Activated naive CD4-positive, alpha-beta T cell treated with Interleukin-2 at 50 U/mL for 16 hours (primary cell): ENCODE measurements around the gene RNF220.

ENCODE experiments used
- DNase-seq: peaks from one replicate; pipeline ENCODE4 v3.0.0-alpha.2; 2020

Gene RNF220

DNA sequence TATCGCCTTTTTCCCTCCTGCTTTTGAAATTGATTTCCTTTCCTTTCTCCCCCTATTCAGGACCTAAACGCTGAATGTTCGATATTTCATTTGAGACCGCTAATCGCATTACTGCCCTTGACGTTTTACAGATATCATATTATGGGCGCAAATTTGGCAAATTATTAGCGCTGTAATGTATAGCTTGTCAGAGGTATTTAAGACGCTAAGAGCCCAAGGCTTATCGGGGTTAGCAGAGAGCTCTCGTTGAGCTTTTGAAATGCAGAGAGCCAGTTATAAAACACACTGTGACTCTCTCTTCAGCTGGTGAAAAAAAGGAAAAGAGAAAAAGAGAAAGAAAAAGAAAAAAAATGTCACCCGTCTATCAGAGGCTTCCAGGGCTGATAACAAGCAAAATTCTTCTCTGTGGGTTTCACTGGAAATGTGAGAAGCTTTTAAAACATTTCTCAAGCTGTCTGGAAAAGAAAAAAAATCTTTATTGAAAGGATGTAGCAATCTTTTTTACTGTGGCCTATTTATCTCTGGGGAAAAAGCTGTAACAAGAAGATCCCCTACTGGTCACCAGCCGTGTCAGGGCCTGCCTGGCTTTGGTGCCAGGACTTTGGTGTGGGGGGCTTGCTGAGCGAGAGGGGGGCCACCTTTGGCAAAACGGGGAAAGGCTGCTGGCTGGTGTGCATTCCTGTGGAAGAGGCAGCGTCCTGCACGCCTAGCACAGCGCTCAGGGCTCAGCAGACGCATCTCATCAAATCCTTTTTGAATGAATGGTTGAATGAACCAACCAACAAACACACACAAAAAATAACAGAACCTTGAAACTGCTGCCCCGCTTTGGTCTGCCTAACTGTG, 119.8 kb downstream of the RNF220 start:
- no peak for DNase-seq

DNA sequence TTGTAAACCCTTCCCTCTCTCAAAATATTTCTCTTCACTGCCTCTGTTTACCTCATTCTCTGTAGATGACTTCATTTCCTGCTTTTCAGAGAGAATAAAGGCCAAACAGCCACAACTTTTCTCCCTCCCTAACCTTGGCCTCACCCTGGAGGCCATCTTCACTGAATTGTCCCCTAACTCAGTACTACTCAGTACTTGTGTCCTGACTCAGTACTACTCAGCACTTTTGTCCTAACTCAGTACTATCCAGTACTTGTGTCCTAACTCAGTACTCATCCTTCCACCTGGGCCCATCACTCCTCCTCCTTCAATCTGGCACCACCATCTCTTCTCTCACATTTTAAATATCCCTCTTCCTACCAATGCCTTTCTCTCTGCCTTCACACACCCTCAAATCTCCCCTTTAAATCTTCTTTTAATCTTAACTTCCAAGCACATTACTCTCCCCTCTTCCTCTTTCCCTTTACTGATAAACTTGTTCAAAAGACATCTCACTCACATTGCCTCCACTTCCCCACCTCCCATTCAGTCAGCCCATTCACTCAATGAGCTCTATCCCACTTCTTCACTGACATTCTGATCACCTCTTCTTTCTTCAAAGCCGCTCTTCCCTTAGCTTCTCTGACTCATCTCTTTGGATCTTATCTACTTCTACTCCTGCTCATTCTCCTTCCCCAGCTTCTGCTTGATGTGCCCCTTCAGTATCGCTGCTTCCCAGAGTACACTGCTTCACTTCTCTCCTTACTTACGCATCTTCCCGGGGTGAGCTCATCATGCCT, 121.4 kb downstream of the RNF220 start:
- DNase-seq = no peak

DNA sequence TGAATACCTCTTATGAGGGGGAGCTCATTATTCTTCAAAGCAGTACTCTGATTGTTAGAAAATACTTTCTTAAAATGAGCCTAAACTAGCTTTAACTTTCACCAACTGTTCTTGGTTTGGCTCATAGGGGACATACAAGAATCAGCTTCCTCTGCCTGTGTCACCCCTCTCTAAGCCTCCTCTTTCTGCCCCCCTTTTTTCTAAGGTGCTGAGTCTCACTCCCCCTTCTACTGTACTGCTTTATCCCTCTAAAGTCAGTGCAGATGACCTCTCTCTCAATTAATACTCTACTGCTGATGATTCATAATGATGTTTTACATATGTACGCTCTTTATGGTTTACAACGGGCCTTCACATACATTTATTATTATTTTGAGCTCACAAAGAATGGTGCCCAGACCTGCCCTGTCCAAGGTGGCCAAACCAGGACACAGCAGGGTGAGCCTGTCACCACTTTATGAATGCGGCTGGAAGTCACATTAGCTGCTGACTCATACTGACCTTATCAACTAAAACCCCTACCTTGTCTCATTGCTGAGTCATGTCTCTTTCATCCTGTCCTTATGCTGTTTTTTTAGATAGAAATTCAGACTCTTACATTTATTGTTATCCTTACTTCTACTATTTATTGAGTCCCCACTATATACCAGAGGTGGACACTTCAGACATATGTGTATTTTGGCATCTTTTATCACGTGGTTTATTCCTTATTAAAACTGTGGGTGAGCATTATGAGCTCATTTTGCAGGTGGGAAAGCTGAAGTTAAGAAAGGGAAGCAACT, 126.9 kb downstream of the RNF220 start:
- DNase-seq = no peak

DNA sequence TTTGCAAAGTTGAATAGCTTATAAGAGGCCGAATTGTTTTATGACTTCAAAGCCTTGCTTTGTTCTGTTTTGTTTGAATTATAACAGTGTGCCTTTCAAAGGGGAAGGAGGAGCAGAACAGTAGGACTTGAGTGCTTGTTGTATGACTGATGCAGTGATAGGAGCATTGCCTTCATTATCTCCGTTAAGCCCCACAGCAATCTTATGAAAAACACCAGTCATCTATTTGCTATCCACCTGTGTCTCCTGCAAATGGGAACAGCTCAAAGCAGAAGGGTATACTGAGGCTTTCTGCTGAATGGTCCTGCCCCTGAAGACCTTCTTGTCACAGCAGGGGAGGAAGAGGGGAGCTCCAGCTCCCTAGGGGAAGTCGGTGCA, 127.5 kb downstream of the RNF220 start:
- DNase-seq = no peak

DNA sequence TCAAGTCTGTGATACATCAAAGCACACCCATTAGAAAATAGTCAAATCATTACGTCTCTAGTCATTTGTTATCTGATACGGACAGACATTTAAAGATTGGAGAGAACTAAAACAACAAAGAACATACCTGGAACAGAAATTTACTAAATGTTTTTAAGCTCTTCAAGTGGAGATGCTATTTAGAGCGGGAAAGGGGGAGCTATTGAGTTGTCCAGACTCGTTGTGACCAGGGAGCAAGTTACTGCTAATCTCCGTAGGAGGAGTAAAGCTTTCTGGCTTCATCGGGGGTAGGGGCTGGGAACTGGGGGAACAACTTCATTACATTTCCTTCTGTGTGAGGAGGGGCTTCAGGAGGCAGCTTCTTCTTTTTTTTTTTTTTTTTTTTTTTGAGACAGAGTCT, 129.7 kb downstream of the RNF220 start:
- DNase-seq = no peak

DNA sequence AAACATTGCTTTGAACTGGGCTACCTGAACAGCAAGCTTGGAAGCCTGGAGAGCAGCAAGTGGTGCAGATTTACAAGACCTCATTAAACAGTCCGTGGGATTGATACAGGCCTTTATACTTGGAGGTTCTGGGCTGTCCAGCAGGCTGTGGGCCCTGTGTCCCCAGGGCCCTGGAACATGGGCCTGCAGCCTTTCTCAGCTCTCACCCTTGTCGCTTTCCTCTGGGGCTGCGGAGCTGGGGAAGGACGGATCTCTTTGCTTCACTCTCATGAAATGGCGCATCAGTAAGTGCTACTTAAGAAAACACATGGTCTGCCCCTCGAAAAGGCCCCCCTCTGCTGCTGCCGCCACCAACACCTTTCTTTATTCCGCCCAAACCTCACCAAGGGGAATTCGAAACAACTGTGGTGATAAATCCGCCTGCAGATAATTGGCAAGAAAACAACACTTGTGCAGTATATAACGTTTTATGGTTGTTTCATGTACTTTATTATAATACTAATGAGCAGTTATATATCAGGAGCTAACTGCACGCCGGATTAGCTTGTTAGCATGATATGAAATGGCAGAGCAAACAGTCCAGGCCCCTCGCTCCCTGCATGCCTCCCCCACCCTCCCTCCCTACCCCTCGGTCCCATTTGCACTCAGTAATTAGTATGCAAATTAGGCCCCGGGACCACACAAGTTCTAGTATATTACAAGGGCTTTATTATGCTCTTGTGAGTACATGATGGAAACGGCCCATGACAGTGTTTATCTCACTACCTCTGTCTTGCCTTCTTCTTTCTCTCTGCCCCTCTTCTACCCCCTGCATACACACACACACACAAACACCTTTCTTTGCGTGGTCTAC, 131.5 kb downstream of the RNF220 start:
- no peak for DNase-seq

DNA sequence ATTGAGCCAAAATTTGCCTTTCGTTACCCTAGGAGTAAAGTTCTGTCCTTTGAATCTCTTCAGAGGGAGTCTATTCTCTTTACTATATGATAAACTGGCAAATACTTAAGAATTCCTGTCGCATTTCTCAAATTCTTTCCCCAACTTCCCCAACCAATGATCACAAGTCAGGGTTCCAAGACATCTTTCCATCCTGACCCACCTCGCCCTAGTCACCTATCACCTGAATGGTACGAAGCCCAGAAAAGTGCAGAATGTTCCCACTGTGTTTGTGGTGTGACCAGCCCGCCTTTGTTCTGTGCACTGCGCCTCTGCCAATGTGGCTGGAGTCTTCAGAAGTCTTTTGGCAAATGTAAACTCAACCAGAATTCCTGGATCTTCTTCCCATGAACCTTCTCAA, 132.5 kb downstream of the RNF220 start:
- DNase-seq = no peak

DNA sequence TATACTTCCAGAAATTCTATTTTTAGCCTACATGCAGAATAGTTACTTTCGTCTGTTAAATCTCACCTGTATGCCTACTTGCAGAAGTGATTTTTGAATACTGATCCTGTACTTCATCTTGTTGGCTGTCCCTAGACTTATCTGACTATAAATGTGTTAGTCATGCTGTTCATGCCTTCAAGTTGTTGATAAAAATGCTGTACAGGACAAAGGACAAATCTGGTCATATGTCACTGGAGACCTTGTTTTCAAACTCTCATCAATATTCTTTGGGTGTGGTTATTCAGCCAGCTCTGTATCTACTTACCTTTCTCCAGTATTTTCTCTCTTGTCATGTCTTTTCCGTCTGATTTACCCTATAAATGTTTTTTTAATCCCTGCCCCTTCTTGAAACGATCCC, 132.9 kb downstream of the RNF220 start:
- no peak for DNase-seq

DNA sequence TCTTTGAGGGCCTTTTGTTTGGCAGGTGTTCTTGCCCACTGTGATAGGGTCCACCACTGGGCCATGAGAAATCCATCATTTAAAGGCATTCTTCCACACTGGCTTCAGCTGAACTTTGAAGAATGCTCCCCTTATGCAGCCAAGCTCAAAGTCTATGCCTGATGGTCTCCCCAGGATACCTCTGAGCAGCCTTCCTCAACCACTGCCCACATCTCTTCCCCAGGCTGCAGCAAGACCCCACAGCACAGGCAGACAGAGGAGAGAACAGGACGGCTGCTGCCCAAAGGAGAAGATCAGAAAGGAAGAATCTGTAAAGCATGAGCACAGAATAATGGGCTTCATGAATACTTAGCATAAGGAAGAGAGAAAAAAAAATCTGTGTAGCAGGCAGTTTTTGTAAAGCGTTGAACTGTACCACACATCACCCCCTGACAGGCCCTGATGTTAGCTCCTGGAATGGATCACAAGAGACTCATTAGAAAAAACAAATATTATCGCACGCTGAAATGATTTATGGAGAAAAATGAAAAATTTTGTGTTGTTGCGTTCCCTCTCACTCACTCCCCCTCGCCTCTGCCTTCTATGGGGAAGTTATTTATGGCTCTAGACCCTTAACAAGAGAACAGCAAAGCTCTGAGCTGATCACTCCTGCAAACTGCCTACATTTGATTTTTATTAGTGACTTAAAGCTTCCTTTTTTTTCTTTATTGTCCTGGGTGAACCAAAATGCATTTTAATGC, 135.1 kb downstream of the RNF220 start:
- no peak for DNase-seq

DNA sequence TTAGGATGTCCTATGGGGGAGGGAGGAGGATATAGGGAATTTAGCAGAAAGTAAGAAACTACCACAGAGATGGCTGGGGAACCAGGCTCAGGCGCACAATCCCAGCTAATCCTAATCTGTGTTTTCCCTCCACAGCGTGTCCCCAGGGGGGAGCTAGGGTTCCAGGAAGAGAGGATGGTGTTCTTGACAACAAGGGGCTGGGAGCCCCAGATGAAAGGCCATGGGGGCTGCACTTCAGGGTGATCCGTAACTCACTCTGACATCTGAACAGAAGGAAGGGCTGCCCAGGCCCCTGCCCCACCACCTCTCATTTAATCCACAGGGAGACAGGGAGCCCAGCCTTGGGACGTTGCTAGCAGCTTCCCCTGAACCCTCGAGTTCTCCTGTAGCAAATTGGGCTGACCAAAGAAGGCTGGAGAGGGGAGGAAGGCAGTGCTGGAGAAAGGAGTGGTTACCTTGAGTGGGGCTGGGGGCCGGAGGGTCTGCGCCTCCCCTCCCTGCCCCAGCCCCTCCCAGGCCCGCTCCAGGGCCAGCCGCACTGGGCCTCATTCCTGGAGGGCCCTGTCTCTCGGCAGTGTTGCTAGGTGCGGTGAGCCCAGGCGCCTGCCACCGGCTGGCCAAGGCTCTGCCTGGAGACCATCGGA, 137.5 kb downstream of the RNF220 start:
- no peak for DNase-seq

DNA sequence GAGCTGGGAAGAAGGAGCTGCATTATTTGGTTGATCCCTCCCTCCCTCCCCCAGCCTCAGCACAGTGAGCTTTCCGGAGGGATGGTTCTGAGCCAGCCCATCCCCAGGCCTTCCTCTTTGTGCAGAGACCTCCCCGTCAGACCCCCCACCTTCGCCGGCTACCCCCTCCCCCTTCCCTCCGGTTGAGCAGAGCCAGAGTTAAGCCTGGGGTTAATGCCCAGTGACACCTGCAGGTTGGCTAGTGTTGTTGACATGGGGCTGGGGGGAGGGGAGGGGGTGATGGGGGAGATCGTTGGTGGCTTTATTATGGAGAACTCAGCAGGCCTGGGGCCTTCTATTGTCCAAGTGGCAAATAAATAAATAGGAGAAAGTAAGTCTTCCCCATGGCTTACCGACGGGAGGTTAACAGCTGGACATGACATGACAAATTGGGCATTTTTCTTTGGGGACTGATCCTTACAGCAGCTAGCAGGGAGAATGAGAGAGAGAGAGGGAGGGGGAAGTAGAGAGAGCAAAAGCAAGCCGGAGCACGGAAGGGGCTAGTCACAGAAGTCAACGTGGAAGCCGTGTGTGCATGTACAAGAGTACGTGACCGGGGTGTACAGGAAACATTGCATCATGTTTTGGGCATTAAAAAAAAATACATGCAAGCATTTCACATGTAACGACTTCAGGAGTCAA, 138.1 kb downstream of the RNF220 start:
- no peak for DNase-seq

DNA sequence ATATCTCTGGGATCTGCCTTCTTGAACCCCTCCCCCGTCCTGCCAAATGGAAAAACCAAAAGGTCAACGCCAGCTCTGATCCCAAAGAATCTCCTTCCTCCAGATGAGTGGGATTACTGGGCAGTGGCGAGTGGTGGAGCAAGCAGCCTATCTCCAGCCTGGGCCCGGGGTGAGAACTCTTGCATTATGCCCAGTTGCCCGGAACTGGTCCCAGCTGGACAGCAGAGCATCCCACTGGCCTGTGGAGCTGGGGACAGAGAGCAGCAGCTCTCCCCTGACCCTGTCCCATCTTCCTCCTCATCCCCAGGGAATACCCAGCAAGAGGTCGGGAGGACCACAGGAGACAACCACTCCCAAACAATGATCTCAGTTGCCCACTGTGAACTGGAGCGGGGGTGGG, 138.7 kb downstream of the RNF220 start:
- no peak for DNase-seq

DNA sequence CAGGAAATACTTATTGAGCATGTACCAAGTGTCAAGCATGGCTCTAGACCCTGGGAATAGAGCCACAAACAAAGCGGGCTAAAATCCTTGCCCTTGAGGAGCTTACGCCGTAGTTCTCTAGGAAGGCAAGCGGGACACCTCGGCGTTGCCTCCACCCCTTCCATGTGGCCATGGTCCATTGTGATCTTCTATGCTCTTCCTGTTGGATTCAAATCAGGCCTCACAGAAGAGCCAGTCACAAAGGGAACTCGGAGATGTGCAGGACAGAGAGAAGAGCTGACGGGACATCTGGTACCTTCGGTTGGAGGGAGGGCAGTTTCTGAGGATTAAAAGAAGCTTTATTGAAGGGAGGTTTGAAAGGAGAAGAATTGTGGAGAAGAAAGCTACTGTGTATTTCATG, 139.9 kb downstream of the RNF220 start:
- DNase-seq = no peak

DNA sequence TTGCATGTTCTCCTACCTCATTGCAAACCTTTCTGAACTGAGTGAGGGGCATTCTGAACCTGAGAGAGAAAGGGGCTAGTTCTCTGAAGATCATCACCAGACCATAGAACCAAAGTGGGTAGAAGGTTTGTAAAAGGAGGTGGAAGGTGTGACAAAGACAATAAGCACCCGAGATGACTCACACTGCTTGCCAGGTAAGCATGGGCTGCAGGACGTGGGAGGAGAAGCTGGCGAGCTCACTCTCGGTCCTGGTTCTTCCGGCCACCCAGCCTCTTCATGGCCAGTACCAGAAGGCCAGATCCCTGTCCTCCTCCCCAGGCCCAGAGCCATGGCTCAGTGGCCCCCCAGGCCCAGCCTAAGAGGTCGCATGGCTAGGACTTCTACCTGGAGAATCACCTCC, 140.9 kb downstream of the RNF220 start:
- no peak for DNase-seq

DNA sequence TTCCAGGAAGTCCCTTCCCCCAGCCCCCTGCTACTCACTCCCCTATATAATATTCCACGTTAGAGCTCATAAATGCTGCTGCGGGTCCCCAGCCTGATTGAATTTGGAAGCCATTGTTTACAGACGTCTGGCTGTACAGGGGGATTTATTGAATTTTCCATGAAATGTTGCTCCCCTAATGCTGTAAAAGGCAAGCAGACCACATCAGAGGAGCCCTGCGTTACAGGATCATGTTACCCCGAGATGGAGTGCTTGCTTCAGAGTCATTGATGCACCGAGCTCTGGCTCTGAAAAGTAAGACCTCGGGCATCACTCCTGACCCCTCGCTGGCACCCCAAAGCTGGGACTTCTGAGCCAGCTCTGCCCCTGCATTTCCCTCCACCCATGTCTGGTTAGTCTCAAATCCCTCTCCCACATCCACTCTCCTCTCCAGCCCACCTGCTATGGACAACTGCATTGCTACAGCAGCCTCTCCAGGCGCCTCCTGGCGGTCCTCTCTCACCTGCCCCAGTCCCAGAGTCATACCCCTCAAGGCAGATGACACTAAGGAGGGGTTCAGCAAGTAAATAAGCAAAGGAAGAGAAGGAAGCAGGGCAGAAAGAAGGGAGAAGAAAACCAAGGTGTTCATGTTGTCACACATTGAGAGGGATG, 141.5 kb downstream of the RNF220 start:
- DNase-seq = no peak

DNA sequence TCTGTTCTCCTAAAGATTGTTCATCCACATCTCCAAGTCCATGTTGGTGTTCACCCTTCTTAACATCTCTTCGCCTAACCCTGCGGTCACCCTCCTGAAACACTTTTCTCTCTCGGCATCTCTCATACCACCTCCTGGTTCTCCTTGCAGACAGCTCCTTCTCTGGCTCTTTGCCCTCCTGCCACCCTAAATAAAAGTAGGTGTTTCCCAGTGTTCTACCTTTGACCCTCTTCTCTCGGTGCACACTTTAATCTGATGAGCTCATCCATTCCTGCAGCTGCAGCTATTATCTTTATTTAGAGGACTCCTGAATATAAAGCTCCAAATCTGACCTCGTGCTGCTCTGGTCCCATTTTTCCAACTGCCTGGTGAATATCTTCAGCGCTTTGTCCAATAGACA, 142.3 kb downstream of the RNF220 start:
- DNase-seq = no peak

DNA sequence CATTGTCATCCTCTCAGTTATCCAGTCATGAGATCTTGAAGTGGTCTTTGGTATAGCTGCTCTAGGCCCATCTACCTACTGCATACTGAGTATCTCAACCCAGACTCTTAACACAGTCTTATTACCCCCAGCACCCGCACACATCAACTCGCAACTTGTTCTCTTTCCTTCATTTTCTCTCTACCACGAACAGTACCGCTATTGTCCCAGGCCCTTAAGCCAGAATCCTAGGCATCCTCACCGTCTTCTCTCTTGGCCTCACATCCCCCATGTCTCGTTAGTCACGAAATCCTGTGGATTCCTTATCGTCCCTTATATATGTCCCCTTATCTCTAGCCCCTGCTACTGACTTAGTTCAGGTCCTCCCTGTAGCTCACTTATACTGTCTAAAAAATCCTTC, 142.8 kb downstream of the RNF220 start:
- no peak for DNase-seq

DNA sequence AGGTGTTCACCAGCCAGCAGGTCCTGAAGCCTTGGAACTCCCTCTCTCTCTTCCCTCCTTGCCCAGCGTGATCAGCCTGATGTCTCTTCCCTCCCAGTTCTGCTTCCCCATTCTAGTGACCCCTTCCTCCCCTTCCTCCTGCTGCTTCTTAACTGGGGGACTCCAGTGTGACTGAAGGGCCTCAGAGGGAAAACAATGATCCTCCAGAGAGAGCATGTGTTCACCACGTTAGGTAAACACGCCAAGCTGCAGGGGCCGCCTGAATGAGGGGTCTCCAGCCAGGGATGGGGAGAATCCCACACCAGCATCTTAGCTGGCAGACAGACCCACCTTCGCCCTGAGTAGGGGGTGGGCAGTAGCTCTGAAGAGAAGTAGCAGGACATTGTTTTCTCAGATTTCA, 144.5 kb downstream of the RNF220 start:
- DNase-seq = no peak

DNA sequence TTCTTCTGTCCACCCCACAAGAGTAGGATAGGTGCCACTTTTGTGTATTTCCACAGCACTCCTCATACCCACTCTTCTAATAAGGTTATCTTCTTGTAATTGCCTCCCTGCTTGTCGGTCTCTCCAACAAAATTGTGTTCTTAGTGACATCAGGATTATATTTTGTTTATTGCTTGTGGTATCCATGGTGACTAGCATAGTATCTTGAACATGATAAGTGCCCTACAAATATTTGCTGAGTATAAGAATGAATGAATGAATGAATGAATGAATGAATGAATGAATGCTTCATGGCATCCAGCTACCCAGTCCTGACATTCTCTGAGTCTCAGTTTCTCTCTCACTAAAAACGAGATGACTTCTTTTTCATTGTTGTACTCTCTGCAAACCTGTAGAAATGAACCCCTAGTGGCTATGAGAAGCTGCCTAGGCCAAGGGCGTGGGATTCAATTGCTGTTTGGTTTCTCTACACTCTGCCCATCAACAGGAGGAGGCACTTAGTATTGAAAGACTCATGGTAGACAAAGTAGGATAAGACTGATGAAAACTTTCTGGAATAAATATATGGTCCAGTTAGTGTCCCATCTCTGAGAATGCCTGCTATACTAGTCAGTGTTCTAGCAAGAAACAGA, 148.2 kb downstream of the RNF220 start:
- no peak for DNase-seq

DNA sequence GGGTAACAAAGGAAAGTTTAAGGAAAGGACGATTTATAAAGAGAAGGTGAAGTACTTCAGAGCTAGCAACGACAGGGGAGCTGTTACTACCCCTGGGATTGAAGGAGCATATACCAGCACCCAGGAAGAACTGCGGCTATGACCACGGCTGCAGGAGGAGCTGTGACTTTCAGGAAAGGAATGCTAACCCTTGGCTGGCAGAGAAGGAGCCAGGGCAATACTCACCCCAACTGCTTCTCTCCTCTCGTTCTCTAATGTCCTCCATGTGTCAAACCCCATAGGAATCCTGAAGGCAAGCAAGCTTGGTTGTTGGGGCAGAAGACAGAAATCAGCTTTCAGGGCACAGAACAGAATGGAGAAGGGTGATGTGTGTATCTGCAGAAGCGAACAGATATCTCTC, 148.7 kb downstream of the RNF220 start:
- no peak for DNase-seq
